Measurements from ENCODE around the gene DCUN1D1.

The DCUN1D1 gene

GRCh38 chr3:182902236-182902635 is 78.1 kb downstream of the DCUN1D1 start:
- no peak for DNase-seq (ENCODE audit: low read depth in 2 of 2, low spot score in 1 of 2)

GRCh38 chr3:182896553-182896952 is 83.8 kb downstream of the DCUN1D1 start:
- DNase-seq (ENCODE audit: low read depth in 2 of 2, low spot score in 1 of 2) = no peak

- no peak for DNase-seq (ENCODE audit: low read depth in 2 of 2, low spot score in 1 of 2)
Measured at GRCh38 chr3:182895513-182896112, 84.7 kb downstream of the DCUN1D1 start.

- DNase-seq (ENCODE audit: low read depth in 2 of 2, low spot score in 1 of 2) = no peak
Measured at GRCh38 chr3:182892226-182892625, 88.1 kb downstream of the DCUN1D1 start.

GRCh38 chr3:182891364-182891763 is 89.0 kb downstream of the DCUN1D1 start:
- no peak for DNase-seq (ENCODE audit: low read depth in 2 of 2, low spot score in 1 of 2)

- no peak for DNase-seq (ENCODE audit: low read depth in 2 of 2, low spot score in 1 of 2)
Measured at GRCh38 chr3:182889948-182890629, 90.2 kb downstream of the DCUN1D1 start.
